Keratinocyte (primary cell): ENCODE data around the gene STPG2. TPM values are rescaled to one million over a fixed set of nuclear protein-coding genes. Genes with fewer than 3 reads are reported as not detected.

Source experiments
- DNase-seq: peaks from one replicate; pipeline ENCODE4 v3.0.0-alpha.2; 2011; ENCODE audit warnings: low read depth, missing footprints, low spot score
- FAIRE-seq: peaks from 2 replicates; lab custom pipeline; 2011; peaks lifted over from hg19 to GRCh38; lab: Jason Lieb, UNC
- H2AFZ ChIP-seq: 2 replicates; pipeline ENCODE4 v1.6.0; 2012; ENCODE audit warnings: low read length, control low read depth, inconsistent platforms; ENCODE audit not compliant: control insufficient read depth
- H3K27ac ChIP-seq: 2 replicates; pipeline ENCODE4 v1.5.1; 2011; ENCODE audit warnings: low read length; ENCODE audit not compliant: control insufficient read depth, insufficient read depth
- H3K27me3 ChIP-seq: 3 replicates; pipeline ENCODE4 v1.6.0; 2011; ENCODE audit warnings: low read length; ENCODE audit not compliant: control insufficient read depth, insufficient read depth; ENCODE audit errors: extremely low read depth
- H3K36me3 ChIP-seq, 2 experiments: 2 replicates in 1 of 2; 3 replicates in 1 of 2; pipeline ENCODE4 v1.5.1; 2011; ENCODE audit warnings: low read length in 2 of 2, mild to moderate bottlenecking in 1 of 2; ENCODE audit not compliant: control insufficient read depth in 2 of 2, insufficient read depth in 2 of 2; ENCODE audit errors: extremely low read depth in 1 of 2
- H3K4me1 ChIP-seq: 3 replicates; pipeline ENCODE4 v1.5.1; 2011; ENCODE audit warnings: low read length; ENCODE audit not compliant: control insufficient read depth, insufficient read depth; ENCODE audit errors: extremely low read depth
- H3K4me2 ChIP-seq: 3 replicates; pipeline ENCODE4 v1.6.0; 2011; ENCODE audit warnings: low read depth, low read length; ENCODE audit not compliant: control insufficient read depth, insufficient read depth; ENCODE audit errors: extremely low read depth
- H3K4me3 ChIP-seq, 3 experiments: fragments of 200-600 bp in 1 of 3; sonication (generic) in 1 of 3; 2 replicates in 2 of 3; 3 replicates in 1 of 3; pipeline ENCODE4 v1.5.1; 2011 to 2016; ENCODE audit warnings: low read length in 3 of 3, mild to moderate bottlenecking in 3 of 3, control low read depth in 2 of 3, inconsistent platforms in 1 of 3, low read depth in 1 of 3, mixed read lengths in 1 of 3, mixed run types in 1 of 3, moderate library complexity in 1 of 3; ENCODE audit not compliant: control insufficient read depth in 2 of 3, insufficient read depth in 2 of 3; ENCODE audit errors: extremely low read depth in 1 of 3
- H3K79me2 ChIP-seq: 2 replicates; pipeline ENCODE4 v1.6.0; 2012; ENCODE audit warnings: low read length; ENCODE audit not compliant: control insufficient read depth, insufficient read depth
- H3K9ac ChIP-seq: 3 replicates; pipeline ENCODE4 v1.6.0; 2011; ENCODE audit warnings: low read length; ENCODE audit not compliant: control insufficient read depth, insufficient read depth; ENCODE audit errors: extremely low read depth
- H3K9me1 ChIP-seq: 3 replicates; pipeline ENCODE4 v1.6.0; 2011; ENCODE audit warnings: low read length; ENCODE audit not compliant: control insufficient read depth, insufficient read depth; ENCODE audit errors: extremely low read depth
- H3K9me3 ChIP-seq: 2 replicates; pipeline ENCODE4 v1.5.1; 2012; ENCODE audit warnings: low read depth, low read length; ENCODE audit not compliant: control insufficient read depth
- H4K20me1 ChIP-seq: 3 replicates; pipeline ENCODE4 v1.6.0; 2011; ENCODE audit warnings: low read length; ENCODE audit not compliant: control insufficient read depth, insufficient read depth; ENCODE audit errors: extremely low read depth
- EZH2 ChIP-seq: IDR thresholded peaks from one replicate; pipeline ENCODE4 v1.6.1; 2012; ENCODE audit warnings: inconsistent platforms, mild to moderate bottlenecking, low read length, moderate library complexity
- dilution Hi-C: fragments of 300-500 bp; cut with MboI; formaldehyde crosslinking; loops from one replicate; pipeline ENCODE4 v1.7.0; 2020; ENCODE audit warnings: low sequenced_read_pairs; ENCODE audit not compliant: extremely low pct_ligation_motif_present
- polyA plus RNA-seq, 5 experiments: library from polyadenylated mRNA; depleted of rRNA in 3 of 5; stranded (reverse) in 3 of 5; stranded (forward) in 1 of 5; unstranded in 1 of 5; fragments of >200 nt; gene quantifications; 1 replicate in 1 of 5; 2 replicates in 3 of 5; 3 replicates in 1 of 5; pipeline versions ENCODE4 v1.2.1 to v1.2.3, GENCODE V29; 2011 to 2012; ENCODE audit warnings: missing spikeins in 2 of 5, low read depth in 1 of 5, low replicate concordance in 1 of 5
- TF ChIP-seq, protein P1 (sequence below), 3 experiments: IDR thresholded peaks in 1 of 3; conservative IDR thresholded peaks in 1 of 3; optimal IDR thresholded peaks in 1 of 3; 2 replicates in 2 of 3; 3 replicates in 1 of 3; pipeline versions ENCODE3 to v1.5.1; 2011; ENCODE audit warnings: low read length in 3 of 3, mild to moderate bottlenecking in 3 of 3, moderate library complexity in 2 of 3, control low read depth in 1 of 3, inconsistent platforms in 1 of 3; ENCODE audit not compliant: insufficient read depth in 2 of 3; ENCODE audit errors: extremely low read depth in 1 of 3

STPG2 gene
- polyA plus RNA-seq, 1 donor (not counting 4 experiments of a cell fraction or from before 2014, with no cell fraction given), result 0.07 TPM

- FAIRE-seq (no peak), DNase-seq (no peak)
- Histone ChIP-seq H3K4me1 (no peaks in the 10 kb centered on the region), H3K4me2 (no peak overlapping the region), H3K4me3 (no peak overlapping the region), H3K36me3 (no peaks in the 10 kb centered on the region), H4K20me1 (no peaks in the 10 kb centered on the region), H3K9me3 (no peaks in the 10 kb centered on the region), H2AFZ (no peak overlapping the region), H3K27ac (no peak overlapping the region), H3K9ac (no peak overlapping the region), H3K79me2 (no peaks in the 10 kb centered on the region), H3K27me3 (no peaks in the 10 kb centered on the region), H3K9me1 (no peaks in the 10 kb centered on the region)
- TF ChIP-seq EZH2, result no peak
- TF ChIP-seq, protein P1, sequence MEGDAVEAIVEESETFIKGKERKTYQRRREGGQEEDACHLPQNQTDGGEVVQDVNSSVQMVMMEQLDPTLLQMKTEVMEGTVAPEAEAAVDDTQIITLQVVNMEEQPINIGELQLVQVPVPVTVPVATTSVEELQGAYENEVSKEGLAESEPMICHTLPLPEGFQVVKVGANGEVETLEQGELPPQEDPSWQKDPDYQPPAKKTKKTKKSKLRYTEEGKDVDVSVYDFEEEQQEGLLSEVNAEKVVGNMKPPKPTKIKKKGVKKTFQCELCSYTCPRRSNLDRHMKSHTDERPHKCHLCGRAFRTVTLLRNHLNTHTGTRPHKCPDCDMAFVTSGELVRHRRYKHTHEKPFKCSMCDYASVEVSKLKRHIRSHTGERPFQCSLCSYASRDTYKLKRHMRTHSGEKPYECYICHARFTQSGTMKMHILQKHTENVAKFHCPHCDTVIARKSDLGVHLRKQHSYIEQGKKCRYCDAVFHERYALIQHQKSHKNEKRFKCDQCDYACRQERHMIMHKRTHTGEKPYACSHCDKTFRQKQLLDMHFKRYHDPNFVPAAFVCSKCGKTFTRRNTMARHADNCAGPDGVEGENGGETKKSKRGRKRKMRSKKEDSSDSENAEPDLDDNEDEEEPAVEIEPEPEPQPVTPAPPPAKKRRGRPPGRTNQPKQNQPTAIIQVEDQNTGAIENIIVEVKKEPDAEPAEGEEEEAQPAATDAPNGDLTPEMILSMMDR (optimal IDR thresholded peaks at IDR 0.05 in 1 of 3, IDR thresholded peaks at IDR 0.05 in 1 of 3, conservative IDR thresholded peaks at IDR 0.05 in 1 of 3; ENCODE audit: extremely low read depth in 1 of 3, insufficient read depth in 2 of 3, low read length in 3 of 3), result no peak
- dilution Hi-C loops, result no loop called here
Observed at GRCh38 chr4:97892592-97893266, 250.5 kb downstream of the STPG2 start.

DNA sequence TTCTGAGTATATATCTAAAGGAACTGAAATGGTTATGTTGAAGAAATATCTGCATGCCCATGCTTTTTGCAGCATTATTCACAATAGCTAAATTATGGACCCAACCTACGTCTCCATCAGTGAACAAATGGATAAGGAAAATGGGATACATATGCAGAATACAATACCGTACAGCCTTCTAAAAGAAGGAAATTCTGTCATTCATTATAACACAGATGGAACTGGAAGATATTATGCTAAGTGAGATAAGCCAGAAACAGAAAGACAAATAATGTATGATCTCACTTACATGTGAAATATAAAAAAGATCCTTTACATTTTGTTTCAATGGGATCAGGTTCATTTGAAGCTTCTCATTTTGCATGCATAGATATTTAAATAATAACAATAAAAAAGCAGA, 263.3 kb downstream of the STPG2 start:
- TF ChIP-seq, protein P1 (optimal IDR thresholded peaks at IDR 0.05 in 1 of 3, IDR thresholded peaks at IDR 0.05 in 1 of 3, conservative IDR thresholded peaks at IDR 0.05 in 1 of 3; ENCODE audit: extremely low read depth in 1 of 3, insufficient read depth in 2 of 3, low read length in 3 of 3), result no peak
- no peak for TF ChIP-seq EZH2
- Histone ChIP-seq H3K36me3 (no peaks in the 10 kb centered on the region), H3K9ac (no peak overlapping the region), H3K27ac (no peak overlapping the region), H3K4me3 (no peak overlapping the region), H2AFZ (no peak overlapping the region), H3K4me1 (no peaks in the 10 kb centered on the region), H3K4me2 (no peak overlapping the region), H3K79me2 (no peaks in the 10 kb centered on the region), H3K9me3 (no peaks in the 10 kb centered on the region), H3K27me3 (no peaks in the 10 kb centered on the region), H3K9me1 (no peaks in the 10 kb centered on the region), H4K20me1 (no peaks in the 10 kb centered on the region)
- FAIRE-seq (no peak), DNase-seq (no peak)
- dilution Hi-C loops, result no loop called here
